ENCODE measurements around the gene NUDT22.

The NUDT22 gene

DNA sequence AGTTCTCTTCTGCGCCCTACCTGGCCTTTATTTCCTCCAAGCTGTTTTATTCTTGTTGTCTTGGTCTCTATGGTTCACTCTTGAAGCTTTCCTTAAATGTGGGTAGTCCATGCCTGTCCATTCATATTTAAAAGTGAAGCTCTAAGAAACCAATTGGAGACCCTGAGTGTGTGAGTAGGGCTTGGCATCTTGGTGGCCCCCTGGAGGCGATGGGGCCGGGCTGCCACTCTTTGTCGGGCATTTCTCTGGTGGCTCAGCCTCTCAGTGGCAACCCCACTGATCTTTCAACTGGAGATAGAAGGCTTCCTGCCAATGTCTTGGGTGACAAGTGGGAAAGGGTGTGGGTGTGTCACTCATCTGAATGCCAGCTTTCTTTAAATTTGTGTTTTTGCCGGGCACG, 9.2 kb upstream of the NUDT22 start:
- Histone ChIP-seq H3K27me3 (ENCODE audit: control insufficient read depth in 5 of 5, insufficient read depth in 4 of 5, low read length in 5 of 5) (no peaks in the 10 kb centered on the region), H3K9me3 (ENCODE audit: control insufficient read depth in 5 of 5, low read length in 5 of 5) (no peaks in the 10 kb centered on the region), H3K27ac (ENCODE audit: low read depth, low read length) (no peak overlapping the region), H3K4me1 (ENCODE audit: control insufficient read depth in 5 of 5, insufficient read depth in 5 of 5, low read length in 5 of 5) (no peaks in the 10 kb centered on the region), H3K36me3 (ENCODE audit: control insufficient read depth in 5 of 5, insufficient read depth in 5 of 5, low read length in 5 of 5) (peaks cover 0 to 41% (median 13%) of the 10 kb centered on the region in 5 donors), H3K9ac (ENCODE audit: low read length in 5 of 5) (no peak overlapping the region), H3K4me3 (ENCODE audit: low read depth in 1 of 5, low read length in 5 of 5) (no peak overlapping the region)

DNA sequence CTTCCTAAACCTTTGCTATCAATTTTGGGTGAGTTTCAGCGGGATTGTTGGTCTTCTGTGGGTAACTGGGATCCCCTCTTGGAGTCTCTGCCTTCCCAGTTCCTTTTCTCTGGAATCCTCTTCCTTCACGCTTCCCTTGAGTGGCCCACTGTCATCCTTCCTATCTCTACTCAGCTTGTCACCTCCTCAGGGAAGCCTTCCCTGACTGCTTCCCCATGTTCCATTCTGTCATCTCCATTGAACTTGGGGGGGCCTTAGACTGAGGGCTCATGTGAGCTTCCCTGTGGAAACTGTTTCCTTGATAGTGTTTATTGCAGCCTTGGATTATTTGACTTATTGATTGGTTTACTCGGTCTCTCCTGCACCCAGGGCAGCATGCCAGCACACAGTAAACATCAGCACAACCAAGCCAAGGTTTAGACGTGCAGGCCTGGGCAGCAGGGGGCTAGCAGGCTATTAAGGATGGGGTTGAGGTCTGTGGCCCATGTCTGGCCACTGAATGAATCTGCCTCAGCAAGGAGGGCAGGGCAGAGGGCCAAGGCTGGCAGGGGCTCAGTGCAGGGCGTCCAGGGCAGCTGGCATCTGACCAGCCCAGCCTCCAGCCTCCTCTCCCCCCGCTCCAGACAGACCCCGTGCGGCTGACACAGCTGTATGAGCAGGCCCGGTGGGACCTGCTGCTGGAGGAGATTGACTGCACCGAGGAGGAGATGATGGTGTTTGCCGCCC, 7.3 kb upstream of the NUDT22 start:
- no peak overlapping the region for H3K4me3 ChIP-seq (ENCODE audit: low read depth in 1 of 5, low read length in 5 of 5)
- peaks cover 0 to 46% (median 17%) of the 10 kb centered on the region in 5 donors for H3K36me3 ChIP-seq (ENCODE audit: control insufficient read depth in 5 of 5, insufficient read depth in 5 of 5, low read length in 5 of 5)
- peaks cover 0 to 4% (median 0%) of the 10 kb centered on the region in 5 donors for H3K4me1 ChIP-seq (ENCODE audit: control insufficient read depth in 5 of 5, insufficient read depth in 5 of 5, low read length in 5 of 5)
- H3K9me3 ChIP-seq (ENCODE audit: control insufficient read depth in 5 of 5, low read length in 5 of 5): no peaks in the 10 kb centered on the region
- H3K27ac ChIP-seq (ENCODE audit: low read depth, low read length): no peak overlapping the region
- no peaks in the 10 kb centered on the region for H3K27me3 ChIP-seq (ENCODE audit: control insufficient read depth in 5 of 5, insufficient read depth in 4 of 5, low read length in 5 of 5)
- no peak overlapping the region for H3K9ac ChIP-seq (ENCODE audit: low read length in 5 of 5)

DNA sequence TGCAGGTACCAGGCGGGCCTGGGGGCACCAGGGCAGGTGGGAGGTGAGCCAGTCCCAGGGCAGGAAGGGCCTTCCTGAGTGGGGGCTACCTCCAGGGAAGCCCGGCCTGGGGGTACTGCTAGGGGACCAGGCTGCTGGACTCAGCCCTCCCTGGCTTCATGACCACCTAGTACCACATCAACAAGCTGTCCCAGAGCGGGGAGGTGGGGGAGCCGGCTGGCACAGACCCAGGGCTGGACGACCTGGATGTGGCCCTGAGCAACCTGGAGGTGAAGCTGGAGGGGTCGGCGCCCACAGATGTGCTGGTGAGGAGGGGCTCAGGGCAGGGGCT, 6.8 kb upstream of the NUDT22 start:
- Histone ChIP-seq H3K27me3 (ENCODE audit: control insufficient read depth in 5 of 5, insufficient read depth in 4 of 5, low read length in 5 of 5) (no peaks in the 10 kb centered on the region), H3K4me3 (ENCODE audit: low read depth in 1 of 5, low read length in 5 of 5) (no peak overlapping the region), H3K4me1 (ENCODE audit: control insufficient read depth in 5 of 5, insufficient read depth in 5 of 5, low read length in 5 of 5) (peaks cover 0 to 4% (median 0%) of the 10 kb centered on the region in 5 donors), H3K27ac (ENCODE audit: low read depth, low read length) (no peak overlapping the region), H3K36me3 (ENCODE audit: control insufficient read depth in 5 of 5, insufficient read depth in 5 of 5, low read length in 5 of 5) (peaks cover 0 to 51% (median 22%) of the 10 kb centered on the region in 5 donors), H3K9me3 (ENCODE audit: control insufficient read depth in 5 of 5, low read length in 5 of 5) (no peaks in the 10 kb centered on the region), H3K9ac (ENCODE audit: low read length in 5 of 5) (no peak overlapping the region)

DNA sequence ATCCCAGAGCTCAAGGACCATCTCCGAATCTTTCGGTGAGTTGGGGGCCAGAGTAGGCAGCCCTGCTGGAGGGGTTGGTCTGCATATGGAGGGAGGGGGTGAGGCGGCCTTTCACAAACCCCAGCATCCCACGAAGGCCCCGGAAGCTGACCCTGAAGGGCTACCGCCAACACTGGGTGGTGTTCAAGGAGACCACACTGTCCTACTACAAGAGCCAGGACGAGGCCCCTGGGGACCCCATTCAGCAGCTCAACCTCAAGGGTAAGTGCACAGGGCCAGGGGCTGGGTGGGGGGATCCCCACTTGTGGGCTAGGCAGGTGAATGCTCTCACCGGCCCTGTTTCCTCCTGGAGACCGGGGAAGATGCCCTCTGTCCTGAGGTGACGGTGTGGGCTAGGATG, 6.3 kb upstream of the NUDT22 start:
- peaks cover 0 to 54% (median 22%) of the 10 kb centered on the region in 5 donors for H3K36me3 ChIP-seq (ENCODE audit: control insufficient read depth in 5 of 5, insufficient read depth in 5 of 5, low read length in 5 of 5)
- peaks cover 0 to 5% (median 2%) of the 10 kb centered on the region in 5 donors for H3K4me1 ChIP-seq (ENCODE audit: control insufficient read depth in 5 of 5, insufficient read depth in 5 of 5, low read length in 5 of 5)
- no peaks in the 10 kb centered on the region for H3K9me3 ChIP-seq (ENCODE audit: control insufficient read depth in 5 of 5, low read length in 5 of 5)
- H3K4me3 ChIP-seq (ENCODE audit: low read depth in 1 of 5, low read length in 5 of 5): no peak overlapping the region
- H3K27me3 ChIP-seq (ENCODE audit: control insufficient read depth in 5 of 5, insufficient read depth in 4 of 5, low read length in 5 of 5): no peaks in the 10 kb centered on the region
- H3K27ac ChIP-seq (ENCODE audit: low read depth, low read length): no peak overlapping the region
- no peak overlapping the region for H3K9ac ChIP-seq (ENCODE audit: low read length in 5 of 5)

DNA sequence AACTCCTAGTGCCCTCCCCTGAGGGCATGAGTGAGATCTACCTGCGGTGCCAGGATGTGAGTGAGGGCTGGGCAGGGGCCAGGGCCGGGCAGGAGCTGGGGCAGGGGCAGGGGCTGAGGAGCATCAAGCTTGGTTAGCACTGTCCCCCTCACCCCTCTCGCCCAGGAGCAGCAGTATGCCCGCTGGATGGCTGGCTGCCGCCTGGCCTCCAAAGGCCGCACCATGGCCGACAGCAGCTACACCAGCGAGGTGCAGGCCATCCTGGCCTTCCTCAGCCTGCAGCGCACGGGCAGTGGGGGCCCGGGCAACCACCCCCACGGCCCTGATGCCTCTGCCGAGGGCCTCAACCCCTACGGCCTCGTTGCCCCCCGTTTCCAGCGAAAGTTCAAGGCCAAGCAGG, 5.8 kb upstream of the NUDT22 start:
- H3K27me3 ChIP-seq (ENCODE audit: control insufficient read depth in 5 of 5, insufficient read depth in 4 of 5, low read length in 5 of 5): no peaks in the 10 kb centered on the region
- H3K9ac ChIP-seq (ENCODE audit: low read length in 5 of 5): no peak overlapping the region
- no peak overlapping the region for H3K4me3 ChIP-seq (ENCODE audit: low read depth in 1 of 5, low read length in 5 of 5)
- no peak overlapping the region for H3K27ac ChIP-seq (ENCODE audit: low read depth, low read length)
- peaks cover 0 to 54% (median 22%) of the 10 kb centered on the region in 5 donors for H3K36me3 ChIP-seq (ENCODE audit: control insufficient read depth in 5 of 5, insufficient read depth in 5 of 5, low read length in 5 of 5)
- H3K9me3 ChIP-seq (ENCODE audit: control insufficient read depth in 5 of 5, low read length in 5 of 5): no peaks in the 10 kb centered on the region
- peaks cover 0 to 10% (median 7%) of the 10 kb centered on the region in 5 donors for H3K4me1 ChIP-seq (ENCODE audit: control insufficient read depth in 5 of 5, insufficient read depth in 5 of 5, low read length in 5 of 5)

DNA sequence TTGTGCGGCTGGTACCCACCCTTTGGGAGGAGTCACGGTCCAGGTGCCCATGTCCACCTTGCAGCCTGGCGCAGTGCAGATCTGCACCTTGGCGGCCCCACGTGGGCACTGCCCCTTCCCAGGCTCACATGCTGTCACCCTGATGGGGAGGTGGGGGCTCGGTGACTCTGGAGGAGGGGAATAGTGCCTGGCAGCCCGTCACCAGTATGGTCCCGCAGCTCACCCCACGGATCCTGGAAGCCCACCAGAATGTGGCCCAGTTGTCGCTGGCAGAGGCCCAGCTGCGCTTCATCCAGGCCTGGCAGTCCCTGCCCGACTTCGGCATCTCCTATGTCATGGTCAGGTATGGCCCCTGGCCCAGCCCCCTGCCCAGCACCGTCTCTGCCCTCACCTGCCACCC, 5.3 kb upstream of the NUDT22 start:
- peaks cover 0 to 15% (median 13%) of the 10 kb centered on the region in 5 donors for H3K4me1 ChIP-seq (ENCODE audit: control insufficient read depth in 5 of 5, insufficient read depth in 5 of 5, low read length in 5 of 5)
- H3K27me3 ChIP-seq (ENCODE audit: control insufficient read depth in 5 of 5, insufficient read depth in 4 of 5, low read length in 5 of 5): no peaks in the 10 kb centered on the region
- H3K9ac ChIP-seq (ENCODE audit: low read length in 5 of 5): no peak overlapping the region
- no peak overlapping the region for H3K4me3 ChIP-seq (ENCODE audit: low read depth in 1 of 5, low read length in 5 of 5)
- H3K9me3 ChIP-seq (ENCODE audit: control insufficient read depth in 5 of 5, low read length in 5 of 5): no peaks in the 10 kb centered on the region
- H3K36me3 ChIP-seq (ENCODE audit: control insufficient read depth in 5 of 5, insufficient read depth in 5 of 5, low read length in 5 of 5): peaks cover 0 to 54% (median 22%) of the 10 kb centered on the region in 5 donors
- H3K27ac ChIP-seq (ENCODE audit: low read depth, low read length): no peak overlapping the region

DNA sequence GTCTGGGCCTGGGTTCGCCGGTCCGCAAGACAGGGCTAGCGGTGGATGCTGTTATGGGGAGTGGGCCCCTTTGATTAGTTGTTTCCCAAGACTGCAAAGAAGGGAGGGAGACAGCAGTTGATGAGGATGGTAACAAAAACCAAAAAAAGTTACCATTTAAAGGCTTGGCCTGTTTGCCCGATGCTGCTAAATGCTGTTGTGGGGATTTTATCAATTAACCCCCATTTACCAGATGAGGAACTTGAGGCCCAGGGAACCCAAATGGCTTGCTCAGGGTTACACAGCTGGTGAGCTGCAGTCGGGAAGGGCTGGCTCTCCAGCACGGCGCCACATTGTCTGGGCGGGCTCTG, 3.4 kb upstream of the NUDT22 start:
- Histone ChIP-seq H3K27ac (ENCODE audit: low read depth, low read length) (no peak overlapping the region), H3K9me3 (ENCODE audit: control insufficient read depth in 5 of 5, low read length in 5 of 5) (no peaks in the 10 kb centered on the region)

DNA sequence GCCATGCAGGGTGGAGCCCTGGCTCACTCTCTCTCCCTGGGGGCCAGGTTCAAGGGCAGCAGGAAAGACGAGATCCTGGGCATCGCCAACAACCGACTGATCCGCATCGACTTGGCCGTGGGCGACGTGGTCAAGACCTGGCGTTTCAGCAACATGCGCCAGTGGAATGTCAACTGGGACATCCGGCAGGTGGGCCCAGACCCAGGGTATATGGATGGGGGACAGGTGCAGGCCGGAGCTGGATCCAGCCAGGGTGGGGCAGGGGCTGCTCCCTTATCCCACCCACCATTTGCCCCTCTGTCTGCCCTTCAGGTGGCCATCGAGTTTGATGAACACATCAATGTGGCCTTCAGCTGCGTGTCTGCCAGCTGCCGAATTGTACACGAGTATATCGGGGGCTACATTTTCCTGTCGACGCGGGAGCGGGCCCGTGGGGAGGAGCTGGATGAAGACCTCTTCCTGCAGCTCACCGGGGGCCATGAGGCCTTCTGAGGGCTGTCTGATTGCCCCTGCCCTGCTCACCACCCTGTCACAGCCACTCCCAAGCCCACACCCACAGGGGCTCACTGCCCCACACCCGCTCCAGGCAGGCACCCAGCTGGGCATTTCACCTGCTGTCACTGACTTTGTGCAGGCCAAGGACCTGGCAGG, 2.9 kb upstream of the NUDT22 start:
- Histone ChIP-seq H3K27ac (ENCODE audit: low read depth, low read length) (no peak overlapping the region), H3K27me3 (ENCODE audit: control insufficient read depth in 5 of 5, insufficient read depth in 4 of 5, low read length in 5 of 5) (no peaks in the 10 kb centered on the region), H3K36me3 (ENCODE audit: control insufficient read depth in 5 of 5, insufficient read depth in 5 of 5, low read length in 5 of 5) (peaks cover 0 to 47% (median 22%) of the 10 kb centered on the region in 5 donors), H3K9ac (ENCODE audit: low read length in 5 of 5) (no peak overlapping the region), H3K4me3 (ENCODE audit: low read depth in 1 of 5, low read length in 5 of 5) (no peak overlapping the region), H3K9me3 (ENCODE audit: control insufficient read depth in 5 of 5, low read length in 5 of 5) (no peaks in the 10 kb centered on the region), H3K4me1 (ENCODE audit: control insufficient read depth in 5 of 5, insufficient read depth in 5 of 5, low read length in 5 of 5) (peaks cover 2 to 32% (median 30%) of the 10 kb centered on the region in 5 donors)

More for the DNA sequence above, 3.4 kb upstream of the NUDT22 start:
- Histone ChIP-seq H3K4me1 (ENCODE audit: control insufficient read depth in 5 of 5, insufficient read depth in 5 of 5, low read length in 5 of 5) (peaks cover 2 to 31% (median 29%) of the 10 kb centered on the region in 5 donors), H3K9ac (ENCODE audit: low read length in 5 of 5) (no peak overlapping the region), H3K36me3 (ENCODE audit: control insufficient read depth in 5 of 5, insufficient read depth in 5 of 5, low read length in 5 of 5) (peaks cover 0 to 48% (median 22%) of the 10 kb centered on the region in 5 donors), H3K27me3 (ENCODE audit: control insufficient read depth in 5 of 5, insufficient read depth in 4 of 5, low read length in 5 of 5) (no peaks in the 10 kb centered on the region), H3K4me3 (ENCODE audit: low read depth in 1 of 5, low read length in 5 of 5) (no peak overlapping the region)

DNA sequence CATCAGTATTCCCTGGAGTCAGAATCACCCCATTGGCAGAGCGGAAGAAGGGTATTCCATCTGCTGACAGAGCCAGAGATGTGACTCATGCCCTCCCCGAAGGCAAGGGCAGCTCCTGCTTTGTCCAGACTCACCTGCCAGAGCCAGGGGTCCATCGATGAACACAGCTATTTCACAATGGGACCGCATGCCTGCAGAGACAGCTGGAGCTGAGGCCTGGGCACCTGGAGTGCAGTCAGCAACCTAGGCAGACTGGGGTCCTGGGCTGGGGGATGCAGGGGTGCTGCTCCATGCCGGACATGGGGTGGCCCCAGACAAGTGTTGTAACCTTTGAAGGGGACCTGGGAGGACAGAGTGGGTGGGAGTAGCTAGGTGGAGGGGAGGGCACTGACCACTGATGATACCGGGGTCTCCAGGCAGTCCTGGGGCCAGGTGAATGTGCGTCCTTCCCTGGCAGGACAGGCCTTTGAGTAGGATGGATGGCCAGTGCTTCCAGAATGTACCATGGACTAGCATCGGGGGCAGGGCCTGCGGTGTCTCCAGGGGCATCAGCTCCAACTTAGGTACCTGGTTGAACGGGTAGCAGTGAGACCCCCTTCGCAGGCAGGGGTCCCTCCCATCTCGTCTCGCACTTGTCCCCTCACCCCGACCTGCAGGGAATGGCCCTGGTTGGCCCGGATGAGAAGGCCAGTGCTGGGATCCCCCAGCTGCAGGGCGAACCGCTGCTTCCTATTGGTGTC, 1.8 kb upstream of the NUDT22 start:
- Histone ChIP-seq H3K9me3 (ENCODE audit: control insufficient read depth in 5 of 5, low read length in 5 of 5) (no peaks in the 10 kb centered on the region), H3K9ac (ENCODE audit: low read length in 5 of 5) (no peak overlapping the region), H3K4me3 (ENCODE audit: low read depth in 1 of 5, low read length in 5 of 5) (no peak overlapping the region), H3K27ac (ENCODE audit: low read depth, low read length) (no peak overlapping the region), H3K36me3 (ENCODE audit: control insufficient read depth in 5 of 5, insufficient read depth in 5 of 5, low read length in 5 of 5) (peaks cover 0 to 42% (median 20%) of the 10 kb centered on the region in 5 donors), H3K4me1 (ENCODE audit: control insufficient read depth in 5 of 5, insufficient read depth in 5 of 5, low read length in 5 of 5) (peaks cover 2 to 35% (median 33%) of the 10 kb centered on the region in 5 donors), H3K27me3 (ENCODE audit: control insufficient read depth in 5 of 5, insufficient read depth in 4 of 5, low read length in 5 of 5) (no peaks in the 10 kb centered on the region)
